ENCODE results near the gene PHC1. TPM values are rescaled to one million over a fixed set of nuclear protein-coding genes. Genes with fewer than 3 reads are reported as not detected.

PHC1 gene
- total RNA-seq, 4 donors from 2014 or later = 28.8 to 87.0 (median 37.6) TPM

DNA sequence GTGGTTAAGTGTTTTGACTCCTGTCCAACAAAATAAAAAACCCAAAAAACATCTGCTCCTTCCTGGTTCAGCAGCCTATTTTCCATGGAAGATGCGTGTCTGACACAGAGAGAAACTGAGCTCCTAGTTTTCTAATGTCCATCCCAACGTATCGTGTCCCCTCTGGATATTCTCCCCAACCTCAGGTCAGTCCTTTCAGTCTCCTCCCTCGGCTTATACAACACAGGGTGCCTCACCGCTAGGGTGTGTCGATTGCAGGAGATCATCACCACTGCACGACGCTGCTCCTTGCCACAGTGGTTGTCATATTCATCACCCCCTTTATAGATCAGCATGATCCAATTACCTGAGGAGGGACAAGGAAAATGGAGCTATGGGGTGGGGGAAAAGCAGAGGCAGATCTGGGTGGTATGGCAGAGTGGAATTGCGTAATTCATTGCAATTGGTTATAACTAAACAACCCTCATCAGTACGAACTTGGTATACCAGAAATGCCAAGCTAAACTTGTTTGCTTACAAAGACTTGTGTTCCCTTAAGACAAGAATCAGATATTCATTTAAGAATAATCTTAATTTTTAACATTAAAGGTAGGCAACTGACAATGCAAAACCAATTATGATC is 29.4 kb downstream of the PHC1 start:
- Histone ChIP-seq H3K27me3 (no peaks in the 10 kb centered on the region), H3K27ac (no peak overlapping the region), H3K9me3 (no peaks in the 10 kb centered on the region), H3K4me1 (peaks cover 0 to 24% (median 8%) of the 10 kb centered on the region in 4 donors), H3K4me3 (no peak overlapping the region), H3K36me3 (peaks cover 0 to 58% (median 28%) of the 10 kb centered on the region in 3 donors)
- no peak for DNase-seq (ENCODE audit: low spot score in 2 of 2)
- TF ChIP-seq EP300 (IDR thresholded peaks at IDR 0.05) (no peak), POLR2A (IDR thresholded peaks at IDR 0.05) (no peak)
- TF ChIP-seq, protein P1, sequence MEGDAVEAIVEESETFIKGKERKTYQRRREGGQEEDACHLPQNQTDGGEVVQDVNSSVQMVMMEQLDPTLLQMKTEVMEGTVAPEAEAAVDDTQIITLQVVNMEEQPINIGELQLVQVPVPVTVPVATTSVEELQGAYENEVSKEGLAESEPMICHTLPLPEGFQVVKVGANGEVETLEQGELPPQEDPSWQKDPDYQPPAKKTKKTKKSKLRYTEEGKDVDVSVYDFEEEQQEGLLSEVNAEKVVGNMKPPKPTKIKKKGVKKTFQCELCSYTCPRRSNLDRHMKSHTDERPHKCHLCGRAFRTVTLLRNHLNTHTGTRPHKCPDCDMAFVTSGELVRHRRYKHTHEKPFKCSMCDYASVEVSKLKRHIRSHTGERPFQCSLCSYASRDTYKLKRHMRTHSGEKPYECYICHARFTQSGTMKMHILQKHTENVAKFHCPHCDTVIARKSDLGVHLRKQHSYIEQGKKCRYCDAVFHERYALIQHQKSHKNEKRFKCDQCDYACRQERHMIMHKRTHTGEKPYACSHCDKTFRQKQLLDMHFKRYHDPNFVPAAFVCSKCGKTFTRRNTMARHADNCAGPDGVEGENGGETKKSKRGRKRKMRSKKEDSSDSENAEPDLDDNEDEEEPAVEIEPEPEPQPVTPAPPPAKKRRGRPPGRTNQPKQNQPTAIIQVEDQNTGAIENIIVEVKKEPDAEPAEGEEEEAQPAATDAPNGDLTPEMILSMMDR (IDR thresholded peaks at IDR 0.05) = no peak
- 91 to 92% methylated on average over 10 of the region's 10 CpGs for WGBS, 2 donors

DNA sequence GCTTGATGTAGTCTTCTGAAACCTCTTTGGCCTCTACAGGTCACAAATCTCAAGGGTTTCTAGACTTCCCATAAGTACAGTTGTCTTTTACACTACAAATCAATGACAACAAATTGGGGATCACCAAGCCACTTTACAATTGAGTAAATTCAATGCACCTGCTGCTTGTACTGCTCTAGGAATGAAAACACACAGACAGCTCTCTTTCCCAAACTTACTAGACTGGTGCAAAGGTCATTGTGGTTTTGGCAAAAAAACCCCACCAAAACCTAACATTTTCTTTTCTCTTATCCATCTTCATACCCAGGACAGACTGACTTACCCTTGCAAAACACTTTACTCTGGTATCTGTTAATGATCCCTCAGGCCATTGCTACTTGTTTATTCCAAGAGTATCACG is 32.4 kb downstream of the PHC1 start:
- Histone ChIP-seq H3K27ac (no peak overlapping the region), H3K36me3 (peaks cover 0 to 46% (median 27%) of the 10 kb centered on the region in 3 donors), H3K9me3 (no peaks in the 10 kb centered on the region), H3K4me3 (no peak overlapping the region), H3K27me3 (no peaks in the 10 kb centered on the region), H3K4me1 (peaks cover 0 to 39% (median 11%) of the 10 kb centered on the region in 4 donors)
- TF ChIP-seq, protein P1 (IDR thresholded peaks at IDR 0.05) = no peak
- no peak for TF ChIP-seq POLR2A (IDR thresholded peaks at IDR 0.05)
- TF ChIP-seq EP300 (IDR thresholded peaks at IDR 0.05) = no peak
- no peak for DNase-seq (ENCODE audit: low spot score in 2 of 2)
- 64 to 83% methylated on average over 1 of the region's 1 CpG for WGBS, 2 donors

DNA sequence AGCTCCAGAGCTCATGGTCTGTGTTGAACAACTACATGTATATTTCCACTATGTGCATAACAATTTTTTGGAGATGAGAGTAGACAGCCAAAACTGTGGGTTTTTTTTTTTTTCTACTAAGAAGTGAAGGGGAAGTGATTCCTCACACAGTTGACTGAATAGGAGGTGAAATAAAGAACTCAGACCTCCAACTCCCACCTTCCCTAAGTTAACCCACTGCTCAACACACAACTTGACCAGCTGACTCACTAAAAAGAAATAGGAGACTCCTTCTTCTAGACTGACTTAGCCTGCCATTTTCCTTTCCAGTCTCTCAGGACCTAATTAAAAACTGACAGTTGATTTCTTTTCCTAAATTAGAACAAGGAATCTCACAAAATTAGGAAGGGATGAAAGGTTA is 33.4 kb downstream of the PHC1 start:
- H3K36me3 ChIP-seq = peaks cover 0 to 36% (median 21%) of the 10 kb centered on the region in 3 donors
- H3K27ac ChIP-seq = no peak overlapping the region
- peaks cover 0 to 43% (median 11%) of the 10 kb centered on the region in 4 donors for H3K4me1 ChIP-seq
- no peaks in the 10 kb centered on the region for H3K9me3 ChIP-seq
- H3K27me3 ChIP-seq = no peaks in the 10 kb centered on the region
- TF ChIP-seq, protein P1 (IDR thresholded peaks at IDR 0.05) = no peak
- TF ChIP-seq POLR2A (IDR thresholded peaks at IDR 0.05) (no peak), EP300 (IDR thresholded peaks at IDR 0.05) (no peak)
- no peak for DNase-seq (ENCODE audit: low spot score in 2 of 2)
- no peak overlapping the region for H3K4me3 ChIP-seq

DNA sequence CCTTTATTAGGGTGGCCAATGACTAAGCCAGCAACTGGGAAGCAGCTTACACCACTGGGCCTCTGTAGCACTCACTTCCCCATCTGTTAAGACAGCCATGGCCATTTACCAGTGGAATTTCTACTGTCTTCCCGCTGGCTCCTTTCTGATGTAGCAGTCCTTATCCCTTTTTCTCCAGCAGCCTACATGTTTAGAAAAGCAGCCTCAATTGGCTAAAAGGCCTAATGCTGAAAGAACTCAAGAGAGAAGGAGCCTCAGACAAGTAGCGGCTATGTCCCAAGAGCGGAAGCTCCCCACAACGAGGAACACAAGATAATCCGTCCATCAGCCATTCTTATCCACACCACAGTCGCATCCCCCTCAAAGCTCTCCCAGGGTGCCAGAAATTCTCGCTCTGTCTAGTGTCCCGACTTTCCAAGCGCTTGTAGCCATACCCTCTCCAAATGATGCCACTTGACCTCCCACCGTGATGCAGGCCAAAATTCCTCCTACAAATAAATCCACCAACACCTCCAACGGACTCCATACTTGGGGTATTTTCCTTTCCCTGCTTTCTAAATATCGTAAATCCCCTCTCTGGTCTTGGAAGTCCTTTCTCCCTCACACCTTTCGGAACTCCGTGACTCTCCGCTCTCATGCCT is 34.5 kb downstream of the PHC1 start:
- peaks cover 0 to 31% (median 14%) of the 10 kb centered on the region in 3 donors for H3K36me3 ChIP-seq
- H3K27ac ChIP-seq = peak overlapping the region; percentile 98 to 99 (median 98)
- no peak for DNase-seq (ENCODE audit: low spot score in 2 of 2)
- H3K4me3 ChIP-seq = peak overlapping the region; percentile 80 to 83 (median 82)
- peaks cover 0 to 43% (median 11%) of the 10 kb centered on the region in 4 donors for H3K4me1 ChIP-seq
- 0% methylated on average over 15 of the region's 15 CpGs for WGBS, 2 donors
- H3K9me3 ChIP-seq = no peaks in the 10 kb centered on the region
- no peaks in the 10 kb centered on the region for H3K27me3 ChIP-seq
- TF ChIP-seq EP300 (IDR thresholded peaks at IDR 0.05) = no peak
- TF ChIP-seq, protein P1 (IDR thresholded peaks at IDR 0.05) = no peak
- no peak for TF ChIP-seq POLR2A (IDR thresholded peaks at IDR 0.05)
